Measurements from ENCODE around the gene TSPAN2.

The TSPAN2 gene

DNA sequence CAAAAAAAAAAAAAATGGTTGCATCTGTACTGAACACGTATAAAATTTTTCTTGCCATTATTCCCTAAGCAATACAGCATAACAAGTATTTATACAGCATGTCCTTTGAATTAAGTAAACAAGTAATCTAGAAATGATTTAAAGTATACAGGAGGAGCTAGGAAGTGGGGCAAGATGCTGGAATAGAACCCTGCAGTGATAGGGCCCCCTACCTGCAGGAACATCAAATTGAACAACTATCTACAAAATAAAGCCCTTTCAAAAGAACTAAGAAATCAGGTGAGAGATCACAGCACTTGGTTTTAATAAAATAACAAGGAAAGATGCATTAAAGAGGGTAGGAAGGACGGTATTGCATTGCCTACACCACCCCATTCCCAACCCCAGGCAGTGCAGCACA is 48.8 kb downstream of the TSPAN2 start:
- Histone ChIP-seq H3K36me3 (replicated peaks) (no peaks in the 10 kb centered on the region), H3K27ac (no peak overlapping the region), H3K4me3 (ENCODE audit: low read depth, low read length) (no peak overlapping the region), H3K27me3 (replicated peaks) (no peaks in the 10 kb centered on the region)
- no peak for DNase-seq
- in situ Hi-C loops (cut with HindIII; ENCODE audit: low pct_ligation_motif_present, low sequenced_read_pairs): no loop called here
- TF ChIP-seq, protein P1, sequence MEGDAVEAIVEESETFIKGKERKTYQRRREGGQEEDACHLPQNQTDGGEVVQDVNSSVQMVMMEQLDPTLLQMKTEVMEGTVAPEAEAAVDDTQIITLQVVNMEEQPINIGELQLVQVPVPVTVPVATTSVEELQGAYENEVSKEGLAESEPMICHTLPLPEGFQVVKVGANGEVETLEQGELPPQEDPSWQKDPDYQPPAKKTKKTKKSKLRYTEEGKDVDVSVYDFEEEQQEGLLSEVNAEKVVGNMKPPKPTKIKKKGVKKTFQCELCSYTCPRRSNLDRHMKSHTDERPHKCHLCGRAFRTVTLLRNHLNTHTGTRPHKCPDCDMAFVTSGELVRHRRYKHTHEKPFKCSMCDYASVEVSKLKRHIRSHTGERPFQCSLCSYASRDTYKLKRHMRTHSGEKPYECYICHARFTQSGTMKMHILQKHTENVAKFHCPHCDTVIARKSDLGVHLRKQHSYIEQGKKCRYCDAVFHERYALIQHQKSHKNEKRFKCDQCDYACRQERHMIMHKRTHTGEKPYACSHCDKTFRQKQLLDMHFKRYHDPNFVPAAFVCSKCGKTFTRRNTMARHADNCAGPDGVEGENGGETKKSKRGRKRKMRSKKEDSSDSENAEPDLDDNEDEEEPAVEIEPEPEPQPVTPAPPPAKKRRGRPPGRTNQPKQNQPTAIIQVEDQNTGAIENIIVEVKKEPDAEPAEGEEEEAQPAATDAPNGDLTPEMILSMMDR (IDR thresholded peaks at IDR 0.05; ENCODE audit: low read depth, low read length, missing control alignments): peak; percentile 6

- TF ChIP-seq, protein P1 (IDR thresholded peaks at IDR 0.05; ENCODE audit: low read depth, low read length, missing control alignments): no peak
- in situ Hi-C loops (cut with HindIII; ENCODE audit: low pct_ligation_motif_present, low sequenced_read_pairs): no loop called here
These were observed 52.3 kb downstream of the TSPAN2 start for GRCh38 chr1:115036814-115037507.

DNA sequence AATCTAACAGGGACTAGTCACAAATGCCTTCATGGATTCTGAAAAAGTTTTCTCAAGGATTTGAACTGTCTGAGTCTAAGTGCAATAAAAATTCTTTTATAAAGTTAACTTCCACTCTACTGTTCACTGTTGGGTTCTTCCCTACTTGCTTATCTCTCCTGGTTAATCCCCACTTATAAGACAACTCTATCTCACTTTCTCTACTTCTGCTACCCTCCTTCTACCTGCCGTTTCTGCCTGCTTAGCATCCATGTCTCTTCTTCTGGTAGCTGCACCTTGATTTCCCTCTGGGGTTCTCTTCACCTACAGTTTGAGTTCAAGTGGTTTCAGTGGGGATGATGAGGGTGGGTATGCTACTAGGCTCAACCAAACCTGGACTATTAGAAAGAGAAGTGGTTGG is 53.7 kb downstream of the TSPAN2 start:
- Histone ChIP-seq H3K27ac (no peak overlapping the region), H3K36me3 (replicated peaks) (no peaks in the 10 kb centered on the region), H3K27me3 (replicated peaks) (no peaks in the 10 kb centered on the region), H3K4me3 (ENCODE audit: low read depth, low read length) (no peak overlapping the region)
- DNase-seq: no peak
- in situ Hi-C loops (cut with HindIII; ENCODE audit: low pct_ligation_motif_present, low sequenced_read_pairs): no loop called here
- TF ChIP-seq, protein P1 (IDR thresholded peaks at IDR 0.05; ENCODE audit: low read depth, low read length, missing control alignments): no peak

More at GRCh38 chr1:115036814-115037507, 52.3 kb downstream of the TSPAN2 start:
- DNase-seq: no peak
- Histone ChIP-seq H3K4me3 (ENCODE audit: low read depth, low read length) (no peak overlapping the region), H3K27me3 (replicated peaks) (no peaks in the 10 kb centered on the region), H3K27ac (no peak overlapping the region), H3K36me3 (replicated peaks) (no peaks in the 10 kb centered on the region)

DNA sequence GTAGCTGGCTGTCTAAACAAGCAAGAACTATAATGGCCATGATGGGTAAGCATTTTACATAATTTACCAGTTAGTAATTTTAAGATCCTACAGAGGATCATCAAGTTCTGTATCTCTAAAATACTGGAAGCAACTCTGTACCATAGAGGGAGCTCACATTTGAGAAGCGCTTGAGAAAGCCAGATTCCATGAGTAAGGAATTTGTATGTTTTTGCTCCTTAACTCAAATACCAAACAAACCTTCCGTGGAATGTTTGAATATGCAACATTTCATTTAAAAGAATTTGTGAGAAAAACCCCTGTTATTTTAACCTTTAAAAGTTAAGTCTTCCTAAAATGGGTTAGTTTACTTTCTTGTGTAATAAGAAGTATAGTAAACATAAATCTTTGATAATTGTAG is 57.7 kb downstream of the TSPAN2 start:
- Histone ChIP-seq H3K36me3 (replicated peaks) (no peaks in the 10 kb centered on the region), H3K4me3 (ENCODE audit: low read depth, low read length) (no peak overlapping the region), H3K27me3 (replicated peaks) (no peaks in the 10 kb centered on the region), H3K27ac (no peak overlapping the region)
- DNase-seq: no peak
- TF ChIP-seq, protein P1 (IDR thresholded peaks at IDR 0.05; ENCODE audit: low read depth, low read length, missing control alignments): no peak
- in situ Hi-C loops (cut with HindIII; ENCODE audit: low pct_ligation_motif_present, low sequenced_read_pairs): no loop called here

DNA sequence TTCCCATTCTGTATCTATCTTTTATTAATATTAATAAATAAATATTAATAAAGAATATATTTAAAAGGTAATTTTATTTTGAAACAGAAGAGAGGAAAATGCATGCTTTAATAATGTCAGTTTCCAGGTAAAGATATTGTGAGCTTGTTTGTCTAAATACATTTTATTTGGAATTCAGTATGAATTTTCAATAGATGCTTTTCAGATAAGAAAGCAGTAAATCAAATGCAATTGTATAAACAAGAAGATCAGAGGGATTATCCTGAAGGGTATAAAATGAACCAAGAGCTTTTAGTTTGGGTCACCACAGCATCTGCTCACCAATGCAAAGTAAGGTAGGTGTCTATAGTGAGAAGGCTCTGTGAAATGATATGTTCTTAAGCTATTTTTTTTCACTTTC is 59.8 kb downstream of the TSPAN2 start, which contains the start of gene TSHB:
Gene TSHB, plus strand, starts transcription at position 301 of the 400 bp plus-strand sequence. CDS start 3,537 bp downstream, outside the sequence.
- no peak for DNase-seq
- H3K36me3 ChIP-seq (replicated peaks): no peaks in the 10 kb centered on the region
- H3K27me3 ChIP-seq (replicated peaks): no peaks in the 10 kb centered on the region
- H3K27ac ChIP-seq: no peak within 1 kb of the TSS
- TF ChIP-seq, protein P1 (IDR thresholded peaks at IDR 0.05; ENCODE audit: low read depth, low read length, missing control alignments): no peak
- H3K4me3 ChIP-seq (ENCODE audit: low read depth, low read length): no peak within 1 kb of the TSS
- in situ Hi-C loops (cut with HindIII; ENCODE audit: low pct_ligation_motif_present, low sequenced_read_pairs): no loop called here

DNA sequence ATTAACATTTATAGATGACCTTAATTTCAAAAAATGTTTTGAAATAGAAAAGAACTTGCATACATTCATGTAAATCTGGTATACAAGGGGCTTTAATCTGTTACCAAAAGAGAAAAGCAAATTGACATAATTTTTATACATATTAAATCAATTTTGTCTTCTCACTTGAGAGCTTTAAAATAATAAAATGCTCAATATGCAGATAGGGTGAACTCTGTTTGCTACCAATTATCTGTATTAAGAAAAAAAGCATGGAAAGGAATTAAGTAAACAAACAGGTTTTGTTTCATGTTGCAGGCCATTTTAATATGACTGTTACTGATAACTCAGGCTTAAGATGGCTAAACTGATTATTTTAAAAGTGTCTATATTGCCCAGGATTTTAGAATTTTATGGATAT is 65.7 kb downstream of the TSPAN2 start:
- H3K27me3 ChIP-seq (replicated peaks): no peaks in the 10 kb centered on the region
- TF ChIP-seq, protein P1 (IDR thresholded peaks at IDR 0.05; ENCODE audit: low read depth, low read length, missing control alignments): no peak
- no peak for DNase-seq
- in situ Hi-C loops (cut with HindIII; ENCODE audit: low pct_ligation_motif_present, low sequenced_read_pairs): no loop called here
- no peak overlapping the region for H3K4me3 ChIP-seq (ENCODE audit: low read depth, low read length)
- H3K36me3 ChIP-seq (replicated peaks): no peaks in the 10 kb centered on the region
- no peak overlapping the region for H3K27ac ChIP-seq

Data from brain microvascular endothelial cell (primary cell).